Osteocyte (in vitro differentiated cells): ENCODE measurements around the gene EOGT. TPM values are rescaled to one million over a fixed set of nuclear protein-coding genes. Genes with fewer than 3 reads are reported as not detected.

ENCODE experiments used
- DNase-seq: peaks from one replicate; pipeline ENCODE4 v3.0.0; 2021; ENCODE audit warnings: mixed read lengths; ENCODE audit not compliant: unreplicated experiment; ENCODE audit errors: extremely low spot score
- H3K27ac Mint-ChIP-seq: one replicate; pipeline ENCODE4 v1.8.0; 2021; ENCODE audit warnings: mild to moderate bottlenecking, mixed read lengths; ENCODE audit not compliant: unreplicated experiment
- H3K27me3 Mint-ChIP-seq: one replicate; pipeline ENCODE4 v1.8.0; 2021; ENCODE audit warnings: mixed read lengths; ENCODE audit not compliant: unreplicated experiment
- H3K36me3 Mint-ChIP-seq: one replicate; pipeline ENCODE4 v1.8.0; 2021; ENCODE audit warnings: mixed read lengths; ENCODE audit not compliant: unreplicated experiment
- H3K4me1 Mint-ChIP-seq: one replicate; pipeline ENCODE4 v1.8.0; 2021; ENCODE audit warnings: mixed read lengths; ENCODE audit not compliant: unreplicated experiment
- H3K4me3 Mint-ChIP-seq: one replicate; pipeline ENCODE4 v1.8.0; 2021; ENCODE audit warnings: mild to moderate bottlenecking, moderate library complexity, mixed read lengths; ENCODE audit not compliant: unreplicated experiment
- H3K9me3 Mint-ChIP-seq: one replicate; pipeline ENCODE4 v1.8.0; 2021; ENCODE audit warnings: mixed read lengths; ENCODE audit not compliant: unreplicated experiment
- CTCF ChIP-seq: fragments of 200-600 bp; sonication (generic); IDR thresholded peaks from 2 replicates; pipeline ENCODE4 v1.5.0; 2021; ENCODE audit warnings: antibody characterized with exemption, mild to moderate bottlenecking, moderate library complexity
- total RNA-seq: library from RNA; stranded (reverse); gene quantifications from 2 replicates; pipeline ENCODE4 v1.2.1, GENCODE V29; 2021

Gene EOGT
- total RNA-seq, 1 donor from 2014 or later = 27.6 TPM

GRCh38 chr3:68953816-68954444 is 59.6 kb downstream of the EOGT start:
- Mint-ChIP-seq H3K4me1 (no peaks in the 10 kb centered on the region), H3K36me3 (no peaks in the 10 kb centered on the region), H3K4me3 (no peak overlapping the region), H3K27ac (no peak overlapping the region), H3K27me3 (peaks cover 64% of the 10 kb centered on the region), H3K9me3 (no peaks in the 10 kb centered on the region)
- no peak for TF ChIP-seq CTCF
- no peak for DNase-seq

DNA sequence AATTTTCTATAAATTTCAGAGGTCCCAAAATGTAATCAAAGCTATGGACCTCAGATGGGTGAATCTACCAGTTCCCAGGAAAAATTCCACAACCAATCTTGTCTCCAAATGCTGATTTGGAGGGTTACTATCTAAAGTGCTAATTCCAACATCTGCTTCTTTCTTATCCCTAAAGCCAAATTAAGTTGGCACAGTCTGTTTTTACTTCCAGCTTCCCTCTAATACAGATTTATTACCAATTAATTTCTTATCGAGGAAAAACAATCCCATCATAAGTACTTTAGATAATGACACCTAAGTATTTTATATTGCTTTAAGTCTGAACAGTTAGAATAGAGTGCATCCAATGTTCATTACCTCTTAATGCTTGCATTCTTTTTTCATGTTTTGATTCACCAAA is 68.3 kb downstream of the EOGT start:
- Mint-ChIP-seq H3K27ac (no peak overlapping the region), H3K9me3 (no peaks in the 10 kb centered on the region), H3K4me1 (no peaks in the 10 kb centered on the region), H3K4me3 (no peak overlapping the region), H3K27me3 (peaks cover 62% of the 10 kb centered on the region), H3K36me3 (no peaks in the 10 kb centered on the region)
- TF ChIP-seq CTCF = no peak
- no peak for DNase-seq

- no peak for TF ChIP-seq CTCF
These were observed 69.6 kb downstream of the EOGT start for GRCh38 chr3:68943753-68944500.

GRCh38 chr3:68941055-68941454 is 72.4 kb downstream of the EOGT start:
- Mint-ChIP-seq H3K27me3 (peaks cover 70% of the 10 kb centered on the region), H3K9me3 (no peaks in the 10 kb centered on the region), H3K27ac (no peak overlapping the region), H3K36me3 (no peaks in the 10 kb centered on the region), H3K4me3 (no peak overlapping the region), H3K4me1 (no peaks in the 10 kb centered on the region)
- no peak for DNase-seq
- no peak for TF ChIP-seq CTCF

More at GRCh38 chr3:68943753-68944500, 69.6 kb downstream of the EOGT start:
- DNase-seq = no peak
- H3K4me3 Mint-ChIP-seq = no peak overlapping the region
- no peaks in the 10 kb centered on the region for H3K4me1 Mint-ChIP-seq
- H3K9me3 Mint-ChIP-seq = no peaks in the 10 kb centered on the region
- no peaks in the 10 kb centered on the region for H3K36me3 Mint-ChIP-seq
- peaks cover 65% of the 10 kb centered on the region for H3K27me3 Mint-ChIP-seq
- H3K27ac Mint-ChIP-seq = no peak overlapping the region

- H3K4me3 Mint-ChIP-seq = no peak overlapping the region
- no peak overlapping the region for H3K27ac Mint-ChIP-seq
- peaks cover 2% of the 10 kb centered on the region for H3K4me1 Mint-ChIP-seq
These were observed 76.6 kb downstream of the EOGT start for GRCh38 chr3:68936856-68937255.

More at GRCh38 chr3:68936856-68937255, 76.6 kb downstream of the EOGT start:
- H3K36me3 Mint-ChIP-seq = no peaks in the 10 kb centered on the region
- TF ChIP-seq CTCF = no peak
- peaks cover 78% of the 10 kb centered on the region for H3K27me3 Mint-ChIP-seq
- no peak for DNase-seq
- no peaks in the 10 kb centered on the region for H3K9me3 Mint-ChIP-seq
